H9 (cell line): ENCODE results near the gene WBP1. TPM values are rescaled to one million over a fixed set of nuclear protein-coding genes. Genes with fewer than 3 reads are reported as not detected.

Experiments
- DNase-seq: peaks from one replicate; pipeline ENCODE4 v3.0.0-alpha.2; 2017
- H2AFZ ChIP-seq: one replicate; pipeline ENCODE4 v1.6.1; 2013; ENCODE audit warnings: mild to moderate bottlenecking, low read length, control low read depth, moderate library complexity
- H2AK5ac ChIP-seq: 2 replicates; pipeline ENCODE4 v1.6.1; 2013; ENCODE audit warnings: low read length, control low read depth, mixed read lengths; ENCODE audit not compliant: insufficient read length
- H2BK120ac ChIP-seq: one replicate; pipeline ENCODE4 v1.6.1; 2013; ENCODE audit warnings: low read depth, mild to moderate bottlenecking, low read length, control low read depth, inconsistent platforms; ENCODE audit not compliant: poor library complexity, severe bottlenecking
- H2BK12ac ChIP-seq: 2 replicates; pipeline ENCODE4 v1.6.1; 2013; ENCODE audit warnings: low read length, control low read depth, mixed read lengths, low read depth; ENCODE audit not compliant: insufficient read length
- H2BK15ac ChIP-seq: 2 replicates; pipeline ENCODE4 v1.6.1; 2013; ENCODE audit warnings: low read depth, low read length, control low read depth
- H2BK20ac ChIP-seq: one replicate; pipeline ENCODE4 v1.6.1; 2013; ENCODE audit warnings: low read depth, mild to moderate bottlenecking, low read length, control low read depth, inconsistent platforms; ENCODE audit not compliant: poor library complexity, severe bottlenecking
- H2BK5ac ChIP-seq: 2 replicates; pipeline ENCODE4 v1.6.1; 2013; ENCODE audit warnings: low read length, control low read depth, mixed read lengths; ENCODE audit not compliant: insufficient read length
- H3K14ac ChIP-seq: 2 replicates; pipeline ENCODE4 v1.6.1; 2013; ENCODE audit warnings: low read length, control low read depth; ENCODE audit not compliant: insufficient read depth
- H3K18ac ChIP-seq: 2 replicates; pipeline ENCODE4 v1.6.1; 2013; ENCODE audit warnings: low read depth, mild to moderate bottlenecking, mixed read lengths, low read length, control low read depth; ENCODE audit not compliant: insufficient read length
- H3K23ac ChIP-seq: 2 replicates; pipeline ENCODE4 v1.6.1; 2013; ENCODE audit warnings: low read length, control low read depth, mixed read lengths, low read depth; ENCODE audit not compliant: insufficient read length
- H3K23me2 ChIP-seq: 2 replicates; pipeline ENCODE4 v1.6.1; 2013; ENCODE audit warnings: low read depth, mild to moderate bottlenecking, mixed read lengths, low read length, control low read depth; ENCODE audit not compliant: insufficient read length, poor library complexity, severe bottlenecking
- H3K27ac ChIP-seq: 2 replicates; pipeline ENCODE4 v1.5.1; 2013; ENCODE audit warnings: low read length, control low read depth, mixed read lengths, low read depth; ENCODE audit not compliant: insufficient read length
- H3K27me3 ChIP-seq: 2 replicates; pipeline ENCODE4 v1.6.1; 2013; ENCODE audit warnings: low read length, control low read depth, inconsistent platforms; ENCODE audit not compliant: insufficient read depth
- H3K4ac ChIP-seq: 2 replicates; pipeline ENCODE4 v1.6.1; 2013; ENCODE audit warnings: low read depth, mild to moderate bottlenecking, control low read depth, inconsistent platforms, low read length, moderate library complexity
- H3K4me1 ChIP-seq: 2 replicates; pipeline ENCODE4 v1.6.1; 2013; ENCODE audit warnings: low read length, control low read depth, inconsistent platforms; ENCODE audit not compliant: insufficient read depth
- H3K4me2 ChIP-seq: 2 replicates; pipeline ENCODE4 v1.6.1; 2013; ENCODE audit warnings: low read length, control low read depth, mixed read lengths; ENCODE audit not compliant: insufficient read length, insufficient read depth
- H3K56ac ChIP-seq: 2 replicates; pipeline ENCODE4 v1.6.1; 2013; ENCODE audit warnings: low read depth, mild to moderate bottlenecking, mixed read lengths, low read length, control low read depth; ENCODE audit not compliant: insufficient read length
- H3K79me1 ChIP-seq: 2 replicates; pipeline ENCODE4 v1.6.1; 2013; ENCODE audit warnings: low read depth, mild to moderate bottlenecking, moderate library complexity, low read length, control low read depth, inconsistent platforms; ENCODE audit not compliant: insufficient read depth, poor library complexity, severe bottlenecking
- H3K79me2 ChIP-seq: 2 replicates; pipeline ENCODE4 v1.6.1; 2013; ENCODE audit warnings: low read length, control low read depth, inconsistent platforms; ENCODE audit not compliant: insufficient read depth
- H3K9ac ChIP-seq: 2 replicates; pipeline ENCODE4 v1.6.1; 2013; ENCODE audit warnings: low read length, control low read depth, mixed read lengths; ENCODE audit not compliant: insufficient read length; ENCODE audit errors: extremely low read depth
- H3K9me3 ChIP-seq: one replicate; pipeline ENCODE4 v1.6.1; 2013; ENCODE audit warnings: low read depth, low read length, inconsistent platforms; ENCODE audit not compliant: control insufficient read depth
- H3T11ph ChIP-seq: one replicate; pipeline ENCODE4 v1.6.1; 2013; ENCODE audit warnings: mild to moderate bottlenecking, low read length, control low read depth, inconsistent platforms
- H4K20me1 ChIP-seq: one replicate; pipeline ENCODE4 v1.6.1; 2013; ENCODE audit not compliant: control insufficient read depth, insufficient read length, insufficient read depth
- H4K5ac ChIP-seq: 2 replicates; pipeline ENCODE4 v1.6.1; 2013; ENCODE audit warnings: low read depth, mild to moderate bottlenecking, mixed read lengths, low read length, control low read depth; ENCODE audit not compliant: insufficient read length
- H4K8ac ChIP-seq: replicated peaks from 2 replicates; pipeline ENCODE4 v1.6.1; 2013; ENCODE audit warnings: low read length, control low read depth, mixed read lengths, low read depth; ENCODE audit not compliant: insufficient read length
- H4K91ac ChIP-seq: 2 replicates; pipeline ENCODE4 v1.6.1; 2013; ENCODE audit warnings: low read depth, mild to moderate bottlenecking, moderate library complexity, mixed read lengths, low read length, control low read depth; ENCODE audit not compliant: insufficient read length
- H3K27ac Mint-ChIP-seq, 3 experiments: 2 replicates in 2 of 3; 3 replicates in 1 of 3; pipeline ENCODE4 v1.8.0; 2020 to 2021; ENCODE audit warnings: mixed read lengths in 3 of 3, mild to moderate bottlenecking in 1 of 3, moderate library complexity in 1 of 3
- H3K27me3 Mint-ChIP-seq: 2 replicates; pipeline ENCODE4 v1.8.0; 2021; ENCODE audit warnings: low read depth, mild to moderate bottlenecking, moderate library complexity, mixed read lengths
- H3K36me3 Mint-ChIP-seq, 3 experiments: 2 replicates in 2 of 3; 3 replicates in 1 of 3; pipeline ENCODE4 v1.8.0; 2020 to 2021; ENCODE audit warnings: low read depth in 3 of 3, mixed read lengths in 3 of 3; ENCODE audit not compliant: insufficient read depth in 1 of 3
- H3K4me1 Mint-ChIP-seq, 2 experiments: 2 replicates each; pipeline ENCODE4 v1.8.0; 2020; ENCODE audit warnings: mixed read lengths in 2 of 2
- H3K4me3 Mint-ChIP-seq, 2 experiments: 2 replicates in 1 of 2; 3 replicates in 1 of 2; pipeline ENCODE4 v1.8.0; 2020 to 2021; ENCODE audit warnings: mild to moderate bottlenecking in 2 of 2, mixed read lengths in 2 of 2, moderate library complexity in 1 of 2
- H3K9me3 Mint-ChIP-seq, 2 experiments: 2 replicates in 1 of 2; 3 replicates in 1 of 2; pipeline ENCODE4 v1.8.0; 2020; ENCODE audit warnings: mild to moderate bottlenecking in 2 of 2, mixed read lengths in 2 of 2, moderate library complexity in 1 of 2
- WGBS: extraction: QIAGEN DNeasy Blood & Tissue Kit; methylation state at CpG from one replicate; pipeline ENCODE4 v1.1.7; 2013; ENCODE audit warnings: missing lambda C conversion rate, low lambda C conversion rate, mixed read lengths; ENCODE audit not compliant: insufficient read length; ENCODE audit errors: extremely low coverage; 5-methylcytosine and 5-hydroxymethylcytosine counted together
- total RNA-seq: library from RNA; stranded (reverse); gene quantifications from 2 replicates; pipeline ENCODE4 v1.2.1, GENCODE V29; 2021
- TF ChIP-seq, protein P1 (sequence below): fragments of 200-600 bp; sonication (generic); conservative IDR thresholded peaks from 3 replicates; pipeline ENCODE4 v1.8.0; 2021; ENCODE audit warnings: antibody characterized with exemption, mild to moderate bottlenecking

WBP1 gene
- total RNA-seq, 1 experiment from 2014 or later: 82.1 TPM

DNA sequence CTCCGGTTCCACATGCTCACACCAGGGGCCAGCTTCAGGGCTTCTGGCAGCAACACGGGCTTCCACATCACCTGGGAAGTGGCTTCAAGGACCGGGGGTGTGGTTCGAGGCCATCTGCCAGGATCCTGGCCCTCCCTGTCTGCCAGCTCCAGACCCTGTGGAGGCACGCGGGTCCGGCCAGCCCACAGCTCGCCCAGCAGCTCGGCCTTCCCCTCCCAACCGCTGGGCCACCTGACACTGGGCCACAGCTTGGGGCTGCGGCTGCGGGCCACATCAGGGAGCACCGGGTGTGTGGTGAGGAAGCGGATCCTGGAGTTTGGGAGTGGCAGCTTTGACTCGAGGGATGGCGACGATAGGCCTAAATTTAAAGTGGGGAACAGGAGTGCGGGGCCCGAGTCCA lies 43.8 kb upstream of the WBP1 start:
- H3K4me1 Mint-ChIP-seq: peaks cover 0 to 14% of the 10 kb centered on the region in 2 experiments; a peak in 2 of 4 replicates
- no peak overlapping the region for H3K23ac ChIP-seq
- H3K9me3 Mint-ChIP-seq: no peaks in the 10 kb centered on the region
- no peaks in the 10 kb centered on the region for H3K27me3 ChIP-seq
- no peak overlapping the region for H3K18ac ChIP-seq
- H3K4me2 ChIP-seq: no peak overlapping the region
- no peak overlapping the region; a peak in 1 of 7 replicates for H3K27ac Mint-ChIP-seq
- TF ChIP-seq, protein P1, sequence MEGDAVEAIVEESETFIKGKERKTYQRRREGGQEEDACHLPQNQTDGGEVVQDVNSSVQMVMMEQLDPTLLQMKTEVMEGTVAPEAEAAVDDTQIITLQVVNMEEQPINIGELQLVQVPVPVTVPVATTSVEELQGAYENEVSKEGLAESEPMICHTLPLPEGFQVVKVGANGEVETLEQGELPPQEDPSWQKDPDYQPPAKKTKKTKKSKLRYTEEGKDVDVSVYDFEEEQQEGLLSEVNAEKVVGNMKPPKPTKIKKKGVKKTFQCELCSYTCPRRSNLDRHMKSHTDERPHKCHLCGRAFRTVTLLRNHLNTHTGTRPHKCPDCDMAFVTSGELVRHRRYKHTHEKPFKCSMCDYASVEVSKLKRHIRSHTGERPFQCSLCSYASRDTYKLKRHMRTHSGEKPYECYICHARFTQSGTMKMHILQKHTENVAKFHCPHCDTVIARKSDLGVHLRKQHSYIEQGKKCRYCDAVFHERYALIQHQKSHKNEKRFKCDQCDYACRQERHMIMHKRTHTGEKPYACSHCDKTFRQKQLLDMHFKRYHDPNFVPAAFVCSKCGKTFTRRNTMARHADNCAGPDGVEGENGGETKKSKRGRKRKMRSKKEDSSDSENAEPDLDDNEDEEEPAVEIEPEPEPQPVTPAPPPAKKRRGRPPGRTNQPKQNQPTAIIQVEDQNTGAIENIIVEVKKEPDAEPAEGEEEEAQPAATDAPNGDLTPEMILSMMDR: no peak
- no peak overlapping the region for H3T11ph ChIP-seq
- no peak overlapping the region for H3K4me3 Mint-ChIP-seq
- no peak overlapping the region for H3K27ac ChIP-seq
- no peaks in the 10 kb centered on the region for H3K4me1 ChIP-seq
- H2BK20ac ChIP-seq: no peak overlapping the region
- WGBS: no CpG with 5 or more reads among the region's 19 CpGs
- H3K36me3 Mint-ChIP-seq: no peaks in the 10 kb centered on the region; a peak in 1 of 7 replicates
- no peak overlapping the region for H3K9ac ChIP-seq
- H2BK5ac ChIP-seq: no peak overlapping the region
- no peak overlapping the region for H3K4ac ChIP-seq
- no peaks in the 10 kb centered on the region for H3K79me1 ChIP-seq
- no peak overlapping the region for H2BK12ac ChIP-seq
- H2AK5ac ChIP-seq: no peak overlapping the region
- H3K14ac ChIP-seq: no peak overlapping the region
- H3K79me2 ChIP-seq: no peaks in the 10 kb centered on the region
- H3K27me3 Mint-ChIP-seq: peaks cover 13% of the 10 kb centered on the region
- no peaks in the 10 kb centered on the region for H3K9me3 ChIP-seq
- H3K56ac ChIP-seq: no peak overlapping the region
- H4K5ac ChIP-seq: no peak overlapping the region
- no peak for DNase-seq
- no peak overlapping the region for H2BK15ac ChIP-seq
- H2BK120ac ChIP-seq: no peak overlapping the region
- no peaks in the 10 kb centered on the region for H3K23me2 ChIP-seq
- no peak overlapping the region for H2AFZ ChIP-seq
- no peak overlapping the region for H4K91ac ChIP-seq
- no peak overlapping the region for H4K8ac ChIP-seq
- no peaks in the 10 kb centered on the region for H4K20me1 ChIP-seq
